ENCODE data around the gene PLA2G12A.
A peak's percentile ranks its signal among the peaks of the same experiment; 100 is the strongest.

PLA2G12A gene

GRCh38 chr4:109675843-109676242 lies 54.0 kb downstream of the PLA2G12A start:
- no peak for DNase-seq

GRCh38 chr4:109675181-109675580 lies 54.7 kb downstream of the PLA2G12A start:
- DNase-seq, result no peak

GRCh38 chr4:109673303-109673702 lies 56.6 kb downstream of the PLA2G12A start:
- no peak for DNase-seq

- no peak for DNase-seq
Observed at GRCh38 chr4:109672169-109672930, 57.5 kb downstream of the PLA2G12A start.

GRCh38 chr4:109671350-109671749 lies 58.5 kb downstream of the PLA2G12A start:
- no peak for DNase-seq

GRCh38 chr4:109665783-109666485 lies 63.9 kb downstream of the PLA2G12A start:
- DNase-seq, result peak; percentile 66

- DNase-seq, result no peak
Observed at GRCh38 chr4:109662771-109663170, 67.1 kb downstream of the PLA2G12A start.

GRCh38 chr4:109662116-109662515 lies 67.8 kb downstream of the PLA2G12A start:
- DNase-seq, result no peak

Measured in COR-L47 (cell line).